ENCODE measurements around the gene LCA5.

- TF ChIP-seq CTCF (IDR thresholded peaks at IDR 0.05) (no peak), EZH2phosphoT487 (IDR thresholded peaks at IDR 0.05) (no peak)
Observed at GRCh38 chr6:79536585-79536953, 661 bp downstream of the LCA5 start.
